H7 (cell line): ENCODE data around the gene FBXO24. TPM values are rescaled to one million over a fixed set of nuclear protein-coding genes. Genes with fewer than 3 reads are reported as not detected.
A peak's percentile ranks its signal among the peaks of the same experiment; 100 is the strongest.
"Not testable (repeated sequence)": the region's sequence is repeated elsewhere in the genome, so short reads cannot be mapped to it uniquely, and the experiment has no call there.

ENCODE experiments used
- DNase-seq: peaks from one replicate; pipeline ENCODE4 v3.0.0; 2012
- H3K27me3 ChIP-seq: 2 replicates; pipeline ENCODE4 v1.6.0; 2011; ENCODE audit warnings: mild to moderate bottlenecking, low read length; ENCODE audit not compliant: control insufficient read depth, insufficient read depth
- H3K36me3 ChIP-seq: replicated peaks from 2 replicates; pipeline ENCODE4 v1.5.1; 2011; ENCODE audit warnings: low read length; ENCODE audit not compliant: control insufficient read depth, insufficient read depth
- H3K4me3 ChIP-seq: 2 replicates; pipeline ENCODE4 v1.5.1; 2011; ENCODE audit warnings: low read depth, mild to moderate bottlenecking, control low read depth, low read length, moderate library complexity; ENCODE audit not compliant: insufficient read depth
- total RNA-seq: library from RNA; depleted of rRNA; stranded (reverse); fragments of >200 nt; shearing (Covaris generic); gene quantifications from 2 replicates; pipeline ENCODE4 v1.2.3, GENCODE V29; 2014

FBXO24 gene
- total RNA-seq, 1 experiment from 2014 or later: 0.94 TPM

DNA sequence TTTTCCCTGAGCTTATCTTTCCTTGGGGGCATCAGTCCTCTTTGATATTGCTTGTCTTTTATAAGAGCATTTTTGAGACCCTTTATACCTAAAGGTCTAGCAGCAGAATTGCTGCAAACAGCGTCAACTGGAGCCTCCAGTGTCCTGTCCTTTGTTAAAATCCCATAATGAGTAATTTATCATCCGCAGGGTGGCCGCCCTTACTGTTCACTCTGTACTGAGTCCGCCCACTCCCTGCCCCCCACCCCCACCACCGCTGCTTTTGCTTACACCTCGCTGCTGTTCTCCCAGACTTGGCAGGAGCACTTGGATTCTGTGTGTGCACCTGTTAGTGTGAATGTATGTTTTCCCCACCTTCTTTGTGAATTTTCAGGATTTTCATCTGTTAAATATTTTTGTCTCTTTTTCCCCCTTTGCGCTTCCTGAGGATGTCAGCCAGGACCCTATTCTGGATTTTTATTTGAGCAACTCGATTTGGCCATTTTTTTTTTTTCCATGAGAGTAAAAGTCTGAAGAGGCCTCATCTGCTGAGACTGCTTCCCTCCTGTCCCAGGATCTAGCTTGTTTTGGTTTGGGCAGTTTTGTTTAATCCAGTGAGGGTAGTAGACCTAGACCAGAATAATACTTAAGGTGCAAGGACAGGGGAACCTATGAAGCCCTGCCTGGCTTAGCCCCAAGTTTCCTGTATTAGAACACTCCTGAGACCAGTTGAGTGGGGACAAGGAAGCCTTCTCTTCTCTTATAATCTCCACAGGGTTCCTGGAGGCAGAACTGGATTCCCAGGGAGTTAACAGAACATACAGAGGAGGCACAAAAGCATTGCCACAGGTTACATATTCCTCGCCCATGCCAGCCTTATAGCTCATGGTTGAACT is 39.0 kb upstream of the FBXO24 start:
- H3K36me3 ChIP-seq: no peaks in the 10 kb centered on the region
- DNase-seq: no peak
- no peak overlapping the region for H3K4me3 ChIP-seq
- H3K27me3 ChIP-seq: no peaks in the 10 kb centered on the region

DNA sequence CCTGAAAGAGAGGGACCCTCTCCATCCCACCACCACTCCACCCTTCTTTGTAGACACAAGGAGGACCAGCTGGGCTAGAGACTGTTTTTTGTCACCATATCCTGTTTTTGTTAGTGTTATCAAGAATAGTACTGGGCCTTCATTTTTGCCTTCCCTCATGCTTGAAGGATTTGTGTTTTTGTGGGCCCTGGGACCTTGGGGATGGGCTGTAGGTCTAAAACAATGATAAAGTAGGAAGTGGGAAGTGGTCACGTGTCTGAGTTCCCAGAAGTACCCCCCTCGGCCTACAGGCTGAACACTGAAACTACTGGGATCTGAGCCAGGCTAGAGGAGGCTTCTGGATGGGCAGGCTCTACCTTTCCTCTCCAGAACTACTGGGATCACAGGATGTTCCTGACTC is 38.3 kb upstream of the FBXO24 start:
- Histone ChIP-seq H3K36me3 (no peaks in the 10 kb centered on the region), H3K27me3 (no peaks in the 10 kb centered on the region), H3K4me3 (no peak overlapping the region)
- no peak for DNase-seq

DNA sequence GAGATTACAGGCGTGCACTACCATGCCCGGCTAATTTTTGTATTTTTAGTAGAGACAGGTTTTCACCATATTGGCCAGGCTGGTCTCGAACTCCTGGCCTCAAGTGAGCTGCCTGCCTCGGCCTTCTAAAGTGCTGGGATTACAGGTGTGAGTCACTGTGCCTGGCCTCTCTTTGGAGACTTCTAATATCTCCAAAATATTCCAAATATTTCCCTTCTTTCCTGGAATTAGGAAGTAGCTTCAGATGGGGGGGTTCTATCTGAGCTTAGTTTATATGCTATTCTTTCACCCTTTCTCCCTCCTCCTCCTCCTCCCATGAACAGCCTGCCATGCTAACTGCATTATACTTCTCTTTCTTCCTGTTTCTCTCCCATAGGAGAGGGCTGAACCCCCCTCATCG is 37.7 kb upstream of the FBXO24 start:
- not testable (repeated sequence) for H3K27me3 ChIP-seq, DNase-seq, H3K36me3 ChIP-seq, H3K4me3 ChIP-seq

DNA sequence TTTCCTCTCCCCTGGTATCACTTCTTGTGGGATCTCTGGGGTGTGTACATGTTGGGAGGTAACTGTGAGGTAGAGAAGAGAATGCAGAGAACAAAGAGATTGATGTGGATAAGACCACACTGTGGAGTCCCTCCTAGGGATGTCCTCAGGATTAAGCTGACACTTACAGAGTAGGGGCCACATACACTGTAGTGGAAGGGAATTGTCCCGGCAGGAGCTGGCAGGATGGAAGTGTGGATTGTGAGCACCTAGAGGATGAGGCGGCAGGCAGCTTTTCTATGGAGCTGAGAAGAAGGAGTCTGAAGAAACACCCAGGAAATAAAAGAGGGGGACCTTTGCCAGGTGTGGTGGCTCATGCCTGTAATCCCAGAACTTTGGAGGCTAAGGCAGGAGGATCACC is 33.6 kb upstream of the FBXO24 start:
- Histone ChIP-seq H3K4me3 (no peak overlapping the region), H3K36me3 (no peaks in the 10 kb centered on the region), H3K27me3 (no peaks in the 10 kb centered on the region)
- no peak for DNase-seq

DNA sequence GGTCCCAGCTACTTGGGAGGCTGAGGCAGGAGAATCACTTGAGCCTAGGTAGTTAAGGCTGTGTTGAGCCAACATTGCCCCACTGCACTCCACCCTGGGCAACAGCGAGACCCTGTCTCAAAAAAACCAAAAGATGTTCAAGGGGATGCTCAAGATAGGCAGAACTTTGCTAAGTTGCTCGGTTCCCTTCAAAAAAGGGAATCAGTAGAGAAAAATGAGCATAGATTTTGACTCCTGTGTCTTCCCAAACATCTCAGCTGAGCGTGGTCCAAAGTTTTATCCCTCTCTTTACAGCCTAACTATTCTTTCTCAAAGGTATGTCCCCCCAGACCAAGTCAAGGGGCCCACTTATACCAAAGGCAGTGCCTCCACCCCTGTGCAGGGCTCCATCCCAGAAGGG is 33.1 kb upstream of the FBXO24 start:
- Histone ChIP-seq H3K27me3 (no peaks in the 10 kb centered on the region), H3K36me3 (no peaks in the 10 kb centered on the region), H3K4me3 (no peak overlapping the region)
- no peak for DNase-seq

DNA sequence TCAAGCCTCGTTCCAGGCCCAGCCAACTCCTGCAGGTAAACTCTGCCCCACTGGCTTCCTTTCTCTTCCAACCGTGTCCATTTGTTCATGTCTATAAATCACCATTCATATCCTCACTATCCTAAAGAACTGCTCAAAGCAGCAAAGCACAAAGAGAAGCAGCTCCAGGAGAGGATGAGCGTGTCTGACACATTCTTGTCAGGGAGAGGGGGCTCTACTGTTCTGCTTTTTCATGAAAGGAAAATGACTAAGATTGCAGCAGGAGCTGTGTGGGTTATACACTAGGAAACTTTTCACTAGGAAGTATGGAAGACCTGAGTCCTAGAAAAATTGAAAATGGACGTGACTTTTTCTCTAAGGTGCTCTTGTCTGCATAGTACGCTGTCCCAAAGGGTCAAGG is 30.4 kb upstream of the FBXO24 start:
- Histone ChIP-seq H3K36me3 (no peaks in the 10 kb centered on the region), H3K4me3 (no peak overlapping the region), H3K27me3 (no peaks in the 10 kb centered on the region)
- DNase-seq: no peak

DNA sequence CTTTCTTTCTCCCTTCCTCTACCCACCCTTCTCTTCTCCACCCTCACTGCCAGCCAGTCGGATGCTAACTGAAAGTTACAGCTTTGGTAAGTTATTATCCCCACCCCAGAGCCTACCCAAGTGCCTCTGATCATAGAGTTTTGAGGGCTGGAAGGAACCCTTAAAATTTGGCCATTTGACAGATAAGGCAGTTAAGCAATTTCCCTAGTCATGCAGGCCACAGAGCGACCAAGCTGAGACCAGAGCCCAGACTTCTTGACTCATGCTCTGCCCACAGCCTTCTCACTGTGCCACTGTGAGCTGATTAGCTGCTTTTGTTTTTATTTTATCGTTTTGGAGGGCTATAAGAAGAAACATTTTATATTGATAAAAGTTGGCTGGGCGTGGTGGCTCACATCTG is 29.6 kb upstream of the FBXO24 start:
- H3K4me3 ChIP-seq: no peak overlapping the region
- H3K36me3 ChIP-seq: no peaks in the 10 kb centered on the region
- no peak for DNase-seq
- no peaks in the 10 kb centered on the region for H3K27me3 ChIP-seq

DNA sequence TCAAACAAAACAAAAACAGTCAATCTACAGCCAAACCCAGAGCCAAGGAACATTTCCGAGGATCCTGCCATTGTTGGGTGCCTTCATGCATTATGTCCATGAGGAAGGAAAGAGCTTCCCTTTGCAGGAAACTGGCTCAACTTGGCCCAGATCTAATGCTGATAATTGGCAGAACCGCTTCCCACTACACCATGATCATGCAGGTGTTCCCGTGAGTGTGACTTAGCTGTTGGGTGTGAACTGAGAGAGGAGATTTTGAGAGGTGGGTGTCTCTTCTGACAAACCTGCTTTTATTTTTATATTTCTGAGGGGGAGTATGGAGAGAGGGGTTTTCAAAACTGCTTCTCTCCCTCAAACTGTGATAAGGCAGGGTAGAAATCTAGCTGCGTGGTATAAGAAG is 27.0 kb upstream of the FBXO24 start:
- H3K27me3 ChIP-seq: no peaks in the 10 kb centered on the region
- no peaks in the 10 kb centered on the region for H3K36me3 ChIP-seq
- no peak overlapping the region for H3K4me3 ChIP-seq
- DNase-seq: no peak

DNA sequence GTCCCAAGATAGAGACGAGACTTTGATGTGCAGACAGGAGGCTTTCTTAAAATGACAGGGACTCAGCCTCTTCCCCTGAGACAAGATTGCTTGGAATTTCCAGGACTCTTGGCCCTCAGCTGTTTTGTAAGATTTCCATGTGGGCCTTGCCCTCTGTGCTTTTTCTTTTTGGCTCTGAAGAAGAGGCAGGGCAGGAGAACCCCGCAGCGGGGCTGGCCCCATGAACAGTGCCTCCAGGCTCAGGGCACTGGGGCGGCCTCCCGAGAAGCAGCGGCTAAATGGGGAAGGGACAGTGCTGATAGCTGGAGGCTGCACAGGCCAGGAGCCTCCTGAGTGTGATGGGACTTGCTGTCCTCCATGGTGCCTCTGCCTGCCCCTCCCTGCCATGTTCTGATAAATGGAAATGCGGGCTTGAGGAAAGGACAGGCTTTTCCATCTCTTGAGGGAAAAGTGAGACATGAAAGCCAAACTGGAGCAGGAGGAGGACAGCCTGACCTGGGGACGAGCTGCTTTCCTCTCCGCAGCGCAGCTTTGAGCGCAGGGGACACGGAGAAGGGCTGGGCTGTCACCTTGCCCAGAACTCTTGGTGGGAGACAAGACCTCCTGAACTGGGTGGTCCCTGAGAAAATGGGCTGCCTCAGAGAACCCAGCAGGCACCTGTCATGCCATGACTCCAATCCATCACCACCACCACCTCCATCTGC is 24.5 kb upstream of the FBXO24 start:
- DNase-seq: no peak

DNA sequence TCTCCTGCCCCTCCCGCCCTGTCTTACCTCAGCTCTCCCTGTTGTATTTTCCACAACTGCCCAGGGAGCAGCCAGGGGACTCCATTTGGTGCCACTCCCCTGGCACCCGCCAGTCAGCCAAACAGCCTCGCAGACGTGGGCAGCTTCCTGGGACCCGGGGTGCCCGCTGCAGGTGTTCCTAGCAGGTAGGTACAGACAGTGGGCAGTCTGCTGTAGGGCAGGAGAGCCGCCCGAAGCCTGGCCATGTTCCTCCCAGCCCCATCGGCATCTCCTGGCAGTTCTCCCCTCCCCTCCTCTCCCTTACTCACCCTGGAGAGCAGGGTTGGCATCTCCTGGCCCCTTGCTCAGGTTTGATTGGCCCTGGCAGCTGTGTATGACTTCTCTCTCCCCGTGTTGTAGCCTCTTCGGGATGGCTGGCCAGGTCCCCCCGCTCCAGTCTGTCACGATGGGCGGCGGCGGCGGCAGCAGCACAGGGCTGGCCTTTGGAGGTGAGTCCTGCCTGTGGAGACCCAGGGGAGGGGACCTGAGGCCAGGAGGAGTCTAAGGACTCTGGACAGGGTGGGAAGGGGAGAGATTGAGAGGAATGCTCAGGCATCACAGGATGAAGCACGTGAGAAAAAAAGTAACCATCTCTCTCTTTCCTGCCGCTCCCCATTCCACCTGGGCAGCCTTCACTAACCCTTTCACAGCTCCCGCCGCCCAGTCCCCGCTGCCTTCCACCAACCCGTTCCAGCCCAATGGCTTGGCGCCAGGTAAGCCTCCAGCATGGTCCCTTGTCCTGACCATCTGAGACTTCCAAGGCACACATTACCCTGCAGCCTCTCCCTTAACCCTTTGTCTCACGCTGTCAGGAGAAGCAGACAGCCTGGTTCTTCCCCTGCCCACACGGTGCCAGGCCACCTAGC is 23.7 kb upstream of the FBXO24 start:
- no peaks in the 10 kb centered on the region; the same call in 1 of the 2 replicates for H3K36me3 ChIP-seq
- no peak overlapping the region for H3K4me3 ChIP-seq
- peak; percentile 41 for DNase-seq
- no peaks in the 10 kb centered on the region for H3K27me3 ChIP-seq

More for the DNA sequence above, 24.5 kb upstream of the FBXO24 start:
- H3K36me3 ChIP-seq: no peaks in the 10 kb centered on the region; the same call in 1 of the 2 replicates
- no peak overlapping the region for H3K4me3 ChIP-seq
- no peaks in the 10 kb centered on the region for H3K27me3 ChIP-seq

DNA sequence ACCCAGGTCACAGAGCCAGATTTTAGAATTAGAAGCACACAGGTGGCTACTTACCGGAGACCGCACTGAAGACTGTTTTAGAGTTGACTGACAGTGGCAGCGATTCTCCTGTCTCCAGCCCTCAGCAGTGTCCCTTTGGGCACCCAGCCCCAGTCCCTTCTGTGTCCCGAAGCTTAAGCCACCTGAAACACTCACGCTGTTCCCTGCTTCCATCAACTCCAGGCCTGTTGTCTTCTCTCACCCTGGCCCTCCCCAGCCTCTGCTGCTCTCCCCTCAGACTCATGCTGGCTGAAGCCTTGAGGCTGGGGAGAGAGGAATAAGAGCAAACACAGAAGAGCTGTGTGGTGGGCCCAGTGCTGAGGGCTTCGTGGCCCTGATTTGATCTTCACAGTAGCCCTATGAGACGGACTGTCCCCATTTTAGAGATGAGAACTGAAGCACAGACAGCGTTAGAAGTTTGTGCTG is 23.0 kb upstream of the FBXO24 start:
- no peaks in the 10 kb centered on the region; the same call in 1 of the 2 replicates for H3K36me3 ChIP-seq
- H3K4me3 ChIP-seq: no peak overlapping the region
- H3K27me3 ChIP-seq: no peaks in the 10 kb centered on the region
- no peak for DNase-seq

DNA sequence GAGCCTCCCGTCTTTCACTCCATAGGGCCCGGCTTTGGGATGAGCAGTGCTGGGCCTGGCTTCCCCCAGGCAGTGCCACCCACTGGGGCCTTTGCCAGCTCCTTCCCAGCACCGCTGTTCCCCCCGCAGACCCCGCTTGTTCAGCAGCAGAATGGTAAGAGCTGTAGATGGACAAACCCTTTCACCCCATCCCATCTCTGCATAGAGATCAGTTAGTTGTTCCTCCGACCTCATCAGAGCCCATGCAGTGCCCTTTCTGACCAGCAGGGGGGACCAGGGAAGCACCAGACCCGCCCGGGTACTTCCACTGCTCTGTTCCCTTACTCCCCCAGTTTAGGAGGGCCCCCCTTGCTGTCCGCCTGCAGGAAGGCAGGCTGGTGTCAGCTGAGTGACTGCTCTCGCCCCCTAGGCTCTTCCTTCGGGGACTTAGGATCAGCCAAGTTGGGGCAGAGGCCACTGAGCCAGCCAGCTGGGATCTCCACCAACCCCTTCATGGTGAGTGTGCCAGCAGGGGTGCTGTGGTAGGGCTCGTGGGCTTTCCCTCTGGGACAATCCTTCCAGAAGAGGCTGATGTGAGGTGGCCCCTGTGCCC is 22.2 kb upstream of the FBXO24 start:
- DNase-seq: peak; percentile 97
- no peaks in the 10 kb centered on the region for H3K27me3 ChIP-seq
- H3K36me3 ChIP-seq: no peaks in the 10 kb centered on the region; the same call in 1 of the 2 replicates
- no peak overlapping the region for H3K4me3 ChIP-seq

DNA sequence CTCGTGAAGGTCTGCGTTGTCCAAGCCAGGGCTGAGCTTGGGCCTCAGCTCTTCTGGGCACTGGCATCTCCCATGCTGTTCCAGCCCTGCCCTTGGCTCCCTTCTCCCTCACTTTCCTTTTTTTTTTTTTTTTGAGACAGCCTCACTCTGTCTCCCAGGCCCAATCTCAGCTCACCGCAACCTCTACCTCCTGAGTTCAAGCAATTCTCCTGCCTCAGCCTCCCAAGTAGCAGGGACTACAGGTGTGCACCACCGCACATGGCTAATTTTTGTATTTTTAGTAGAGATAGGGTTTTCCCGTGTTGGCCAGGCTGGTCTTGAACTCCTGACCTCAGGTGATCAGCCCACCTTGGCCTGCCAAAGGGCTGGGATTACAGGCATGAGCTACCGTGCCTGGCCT is 21.7 kb upstream of the FBXO24 start:
- not testable (repeated sequence) for H3K36me3 ChIP-seq, DNase-seq, H3K27me3 ChIP-seq, H3K4me3 ChIP-seq

DNA sequence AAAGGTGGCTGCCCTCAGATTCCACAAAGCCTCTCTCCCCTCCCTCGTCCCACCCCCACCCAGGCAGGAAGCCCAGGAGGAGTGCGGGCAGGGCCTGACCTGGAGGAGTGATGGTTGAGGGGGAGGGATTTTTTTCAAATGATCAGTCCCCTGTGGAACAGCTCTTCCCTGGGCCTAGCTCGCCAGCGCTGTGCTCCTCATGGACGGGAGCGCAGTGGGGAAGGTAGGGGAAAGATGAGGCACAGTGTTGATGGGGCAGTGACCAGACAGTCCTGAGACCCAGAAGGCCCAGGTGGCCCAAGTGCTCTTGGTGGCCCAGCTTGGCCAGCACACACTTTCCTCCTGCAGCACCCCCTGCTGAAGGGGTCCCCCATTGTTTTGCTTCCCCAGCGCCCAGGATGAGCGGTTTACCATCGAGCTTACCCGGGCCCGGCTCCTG is 21.0 kb upstream of the FBXO24 start:
- Histone ChIP-seq H3K4me3 (no peak overlapping the region), H3K36me3 (no peaks in the 10 kb centered on the region; the same call in 1 of the 2 replicates), H3K27me3 (peaks cover 4% of the 10 kb centered on the region)
- DNase-seq: peak; percentile 40
